NT2/D1 (cell line): ENCODE data around the gene STRADB.

Source experiments
- YY1 ChIP-seq: IDR thresholded peaks from 2 replicates; pipeline ENCODE4 v1.6.1; 2011; ENCODE audit not compliant: insufficient read length, insufficient read depth
- ZNF274 ChIP-seq: IDR thresholded peaks from 2 replicates; pipeline ENCODE4 v1.6.1; 2011; ENCODE audit warnings: mild to moderate bottlenecking, low read depth, low read length

- TF ChIP-seq YY1 (no peak), ZNF274 (no peak)
Observed at GRCh38 chr2:201441409-201441808, 10.1 kb upstream of the STRADB start.
